ENCODE measurements around the gene DMRT1.
A peak's percentile ranks its signal among the peaks of the same experiment; 100 is the strongest.

Gene DMRT1

GRCh38 chr9:922731-923130 is 81.2 kb downstream of the DMRT1 start:
- no peak for DNase-seq (ENCODE audit: low spot score)

- no peak for DNase-seq (ENCODE audit: low spot score)
Measured at GRCh38 chr9:926976-927375, 85.5 kb downstream of the DMRT1 start.

GRCh38 chr9:928363-929042 is 87.0 kb downstream of the DMRT1 start:
- peak; percentile 26 for DNase-seq (ENCODE audit: low spot score)

- DNase-seq (ENCODE audit: low spot score) = no peak
Measured at GRCh38 chr9:929719-930118, 88.2 kb downstream of the DMRT1 start.

- DNase-seq (ENCODE audit: low spot score) = no peak
Measured at GRCh38 chr9:933356-933755, 91.9 kb downstream of the DMRT1 start.

- no peak for DNase-seq (ENCODE audit: low spot score)
Measured at GRCh38 chr9:935348-935965, 94.0 kb downstream of the DMRT1 start.

- no peak for DNase-seq (ENCODE audit: low spot score)
Measured at GRCh38 chr9:942805-943580, 101.5 kb downstream of the DMRT1 start.

GRCh38 chr9:947985-948384 is 106.5 kb downstream of the DMRT1 start:
- no peak for DNase-seq (ENCODE audit: low spot score)

- no peak for DNase-seq (ENCODE audit: low spot score)
Measured at GRCh38 chr9:948497-948896, 107.0 kb downstream of the DMRT1 start.

- DNase-seq (ENCODE audit: low spot score) = no peak
Measured at GRCh38 chr9:950139-950538, 108.6 kb downstream of the DMRT1 start.

- no peak for DNase-seq (ENCODE audit: low spot score)
Measured at GRCh38 chr9:952546-952945, 111.0 kb downstream of the DMRT1 start.

- DNase-seq (ENCODE audit: low spot score) = no peak
Measured at GRCh38 chr9:959105-959504, 117.6 kb downstream of the DMRT1 start.

- no peak for DNase-seq (ENCODE audit: low spot score)
Measured at GRCh38 chr9:959914-960313, 118.4 kb downstream of the DMRT1 start.

- no peak for DNase-seq (ENCODE audit: low spot score)
Measured at GRCh38 chr9:962023-962422, 120.5 kb downstream of the DMRT1 start.

GRCh38 chr9:965497-965896 is 124.0 kb downstream of the DMRT1 start:
- no peak for DNase-seq (ENCODE audit: low spot score)

- DNase-seq (ENCODE audit: low spot score) = no peak
Measured at GRCh38 chr9:966870-967269, 125.4 kb downstream of the DMRT1 start.

GRCh38 chr9:967436-967835 is 125.9 kb downstream of the DMRT1 start:
- DNase-seq (ENCODE audit: low spot score) = no peak

- no peak for DNase-seq (ENCODE audit: low spot score)
Measured at GRCh38 chr9:967903-968641, 126.6 kb downstream of the DMRT1 start.

GRCh38 chr9:969310-970150 is 128.0 kb downstream of the DMRT1 start:
- no peak for DNase-seq (ENCODE audit: low spot score)

- no peak for DNase-seq (ENCODE audit: low spot score)
Measured at GRCh38 chr9:970151-970996, 128.9 kb downstream of the DMRT1 start.

Data from HuH-7.5 (cell line).